Anterior cingulate cortex (tissue), 58 donors: Measurements from ENCODE around the gene UQCRQ.

ENCODE experiments used
- DNase-seq, 58 donors: peaks; one replicate each; lab custom pipeline; 2025; lab: John Stamatoyannopoulos, UW

Gene UQCRQ

GRCh38 chr5:132865668-132866341 is 637 bp upstream of the UQCRQ start:
- peak in 4 of 58 donors; percentile 7 to 50 (median 28) for DNase-seq

GRCh38 chr5:132867046-132867451 is 607 bp downstream of the UQCRQ start:
- DNase-seq: no peak

- DNase-seq: no peak
Measured at GRCh38 chr5:132868754-132869153, 2.3 kb downstream of the UQCRQ start.

GRCh38 chr5:132870801-132871200 is 4.4 kb downstream of the UQCRQ start:
- no peak for DNase-seq

GRCh38 chr5:132871459-132872284 is 5.2 kb downstream of the UQCRQ start:
- DNase-seq: no peak

GRCh38 chr5:132872788-132873118 is 6.3 kb downstream of the UQCRQ start:
- DNase-seq: no peak

GRCh38 chr5:132873119-132873929 is 6.9 kb downstream of the UQCRQ start, which contains the start of gene LEAP2:
Gene LEAP2 (plus strand): TSS chr5:132873668. CDS start chr5:132873695, 27 bp downstream.
- no peak for DNase-seq

- no peak for DNase-seq
Measured at GRCh38 chr5:132873930-132874271, 7.5 kb downstream of the UQCRQ start.

- DNase-seq: no peak
Measured at GRCh38 chr5:132876020-132876759, 9.7 kb downstream of the UQCRQ start.

- DNase-seq: peak in 1 of 58 donors; percentile 46
Measured at GRCh38 chr5:132877466-132877865, 11.0 kb downstream of the UQCRQ start.

- DNase-seq: peak in 10 of 58 donors; percentile 3 to 35 (median 12)
Measured at GRCh38 chr5:132877938-132878337, 11.5 kb downstream of the UQCRQ start.

- DNase-seq: peak in 38 of 58 donors; percentile 5 to 85 (median 40)
Measured at GRCh38 chr5:132883261-132883834, 16.9 kb downstream of the UQCRQ start.

GRCh38 chr5:132884548-132884947 is 18.1 kb downstream of the UQCRQ start:
- DNase-seq: no peak

GRCh38 chr5:132886064-132886823 is 19.8 kb downstream of the UQCRQ start:
- peak in 8 of 58 donors; percentile 5 to 34 (median 15) for DNase-seq

GRCh38 chr5:132887283-132887682 is 20.8 kb downstream of the UQCRQ start:
- DNase-seq: no peak

- no peak for DNase-seq
Measured at GRCh38 chr5:132889501-132889900, 23.1 kb downstream of the UQCRQ start.

GRCh38 chr5:132890817-132891216 is 24.4 kb downstream of the UQCRQ start:
- no peak for DNase-seq

- no peak for DNase-seq
Measured at GRCh38 chr5:132895719-132896305, 29.4 kb downstream of the UQCRQ start.

- DNase-seq: peak in 2 of 58 donors; percentile 8 to 20
Measured at GRCh38 chr5:132896685-132897084, 30.2 kb downstream of the UQCRQ start.
